AG08395 (cell line): ENCODE measurements around the gene MYPOP.

Source experiments
- DNase-seq: peaks from one replicate; pipeline ENCODE4 v3.0.0; 2012; ENCODE audit warnings: mixed read lengths, low spot score

The MYPOP gene, protein sequence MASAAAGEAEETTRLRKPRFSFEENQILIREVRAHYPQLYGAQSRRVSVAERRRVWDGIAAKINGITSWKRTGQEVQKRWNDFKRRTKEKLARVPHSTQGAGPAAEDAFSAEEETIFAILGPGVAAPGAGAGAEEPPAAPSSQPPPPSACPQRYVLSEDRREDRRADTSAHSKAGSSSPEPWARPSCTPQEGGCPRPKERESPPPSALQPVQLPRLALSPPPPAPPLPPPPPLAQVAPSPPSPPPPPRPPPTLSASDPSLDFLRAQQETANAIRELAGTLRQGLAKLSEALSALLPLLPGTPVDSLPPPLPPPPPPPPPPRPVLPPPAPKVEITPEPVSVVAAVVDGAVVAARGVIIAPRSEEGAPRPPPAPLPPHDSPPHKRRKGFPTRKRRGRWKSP

GRCh38 chr19:45901912-45902650 lies at the start of gene MYPOP:
Gene MYPOP, minus strand, starts transcription at chr19:45902613. Its CDS starts 840 bp downstream, at chr19:45901773.
- DNase-seq: no peak

GRCh38 chr19:45947926-45948325 lies 45.5 kb upstream of the MYPOP start:
- peak; percentile 42 for DNase-seq

DNA sequence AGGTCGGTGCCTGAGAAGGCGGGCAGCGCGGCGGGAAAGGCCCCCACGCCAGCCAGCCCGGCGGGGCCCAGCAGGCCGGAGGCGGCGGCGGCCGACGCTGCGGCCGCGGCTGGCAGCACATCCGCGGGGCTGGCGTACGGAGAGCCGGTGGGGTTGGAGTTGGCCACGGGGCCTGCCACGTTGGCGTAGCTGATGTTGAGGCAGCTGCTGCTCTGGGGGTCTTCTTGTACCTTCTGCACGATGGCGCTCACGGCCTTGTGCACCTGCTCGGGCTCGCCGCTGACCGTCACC lies 38.0 kb upstream of the MYPOP start:
- no peak for DNase-seq

DNA sequence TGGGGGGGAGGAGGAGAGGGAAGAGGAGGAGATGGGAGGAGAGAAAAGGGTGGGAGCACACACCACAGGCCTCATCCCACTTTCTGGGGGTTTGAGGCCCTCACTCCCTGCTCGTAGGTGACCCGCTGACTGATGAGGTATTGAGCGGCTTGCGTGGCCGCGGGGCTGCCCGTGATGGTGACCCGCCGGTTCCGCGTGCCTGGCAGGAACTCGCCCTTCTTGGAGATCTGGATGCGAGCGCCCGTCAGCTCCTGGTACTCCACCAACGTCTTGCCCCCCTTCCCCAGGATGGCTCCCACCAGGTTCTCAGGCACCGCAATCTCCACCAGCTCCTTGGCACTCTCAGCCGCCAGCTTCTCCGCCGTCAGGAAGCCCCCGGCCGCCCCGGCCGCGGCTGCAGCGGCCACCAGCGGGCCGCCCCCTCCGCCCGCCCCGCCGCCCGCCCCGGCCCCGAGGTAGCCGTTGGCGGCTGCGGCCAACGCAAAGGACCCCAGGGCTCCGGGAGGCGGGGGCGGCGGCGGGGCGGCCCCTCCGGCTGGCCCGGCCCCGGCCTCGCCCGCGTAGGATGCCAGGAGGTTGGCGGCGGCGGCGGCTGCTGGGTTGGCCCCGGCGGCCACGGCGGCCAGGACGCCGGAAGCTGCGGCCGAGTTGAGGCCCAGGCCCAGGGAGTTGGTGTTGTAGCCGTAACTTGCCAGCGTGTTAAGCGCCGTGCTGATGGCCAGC lies 37.5 kb upstream of the MYPOP start:
- no peak for DNase-seq

DNA sequence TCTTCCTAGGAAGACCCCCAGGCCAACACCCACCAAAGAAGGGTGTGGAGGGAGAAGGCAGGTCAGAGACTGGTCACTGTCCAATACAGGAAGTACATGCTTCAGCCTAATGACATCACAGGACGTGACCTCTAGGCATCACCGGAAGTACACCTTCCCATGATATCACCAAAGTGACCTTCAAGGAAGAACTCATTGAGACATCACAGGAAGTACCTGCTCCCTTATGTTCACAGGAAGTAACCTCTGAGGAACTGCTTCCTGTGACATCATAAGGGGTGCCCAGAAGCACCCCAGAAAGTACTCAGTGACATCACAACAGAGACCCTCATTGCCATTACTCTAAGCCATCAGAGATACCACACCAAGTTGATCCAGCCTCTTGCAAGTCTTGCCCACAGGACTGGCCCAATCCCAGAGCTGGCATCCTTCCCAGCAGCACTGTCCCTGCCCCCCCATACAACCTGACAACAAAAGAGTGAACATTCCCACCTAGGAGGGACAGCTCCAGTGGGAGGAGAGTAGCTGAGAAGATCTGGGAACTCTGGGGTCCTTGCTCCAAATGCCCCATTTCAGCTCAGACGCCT lies 36.4 kb upstream of the MYPOP start:
- DNase-seq: no peak

GRCh38 chr19:45935267-45935666 lies 32.9 kb upstream of the MYPOP start:
- no peak for DNase-seq

- no peak for DNase-seq
These were observed 32.3 kb upstream of the MYPOP start for GRCh38 chr19:45934551-45935230.

DNA sequence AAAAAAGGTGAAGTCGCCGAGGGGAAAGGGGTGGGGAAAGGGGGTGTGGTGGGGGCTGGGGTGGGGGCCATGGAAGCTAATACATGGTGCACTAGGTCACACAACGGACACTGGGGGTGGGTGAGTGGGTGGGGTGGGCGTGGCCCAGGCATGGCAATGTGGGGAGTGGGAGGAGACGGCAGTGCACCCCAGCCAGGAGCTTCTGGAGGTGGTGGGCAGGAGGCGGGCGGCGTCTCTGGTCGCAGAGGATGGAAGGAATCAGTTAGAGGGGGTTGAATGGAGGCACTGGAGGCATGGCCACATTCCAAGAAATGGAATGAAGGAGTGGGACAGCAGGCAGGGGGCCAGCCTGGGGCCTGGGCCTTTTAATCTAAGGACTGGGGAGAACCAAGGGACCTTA lies 31.3 kb upstream of the MYPOP start:
- DNase-seq: no peak

DNA sequence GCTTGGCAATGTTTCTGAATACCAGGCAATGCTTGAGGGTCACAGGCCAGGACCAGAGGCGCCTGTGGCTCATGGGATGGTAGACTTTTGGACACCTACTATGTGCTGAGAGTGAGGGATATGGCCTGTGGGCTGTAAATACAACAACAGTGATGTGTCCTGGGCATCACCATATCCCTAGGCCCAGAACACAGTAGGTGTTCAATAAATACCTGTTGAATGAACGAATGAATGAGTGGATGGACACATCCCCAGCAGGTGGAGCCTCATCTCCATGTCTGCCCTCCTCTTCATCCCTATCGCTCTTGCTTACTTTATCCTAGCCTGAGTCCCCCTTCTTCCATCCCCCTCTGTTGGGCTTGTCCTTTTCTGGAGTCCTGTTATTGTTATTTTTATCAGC lies 28.6 kb upstream of the MYPOP start:
- DNase-seq: no peak

DNA sequence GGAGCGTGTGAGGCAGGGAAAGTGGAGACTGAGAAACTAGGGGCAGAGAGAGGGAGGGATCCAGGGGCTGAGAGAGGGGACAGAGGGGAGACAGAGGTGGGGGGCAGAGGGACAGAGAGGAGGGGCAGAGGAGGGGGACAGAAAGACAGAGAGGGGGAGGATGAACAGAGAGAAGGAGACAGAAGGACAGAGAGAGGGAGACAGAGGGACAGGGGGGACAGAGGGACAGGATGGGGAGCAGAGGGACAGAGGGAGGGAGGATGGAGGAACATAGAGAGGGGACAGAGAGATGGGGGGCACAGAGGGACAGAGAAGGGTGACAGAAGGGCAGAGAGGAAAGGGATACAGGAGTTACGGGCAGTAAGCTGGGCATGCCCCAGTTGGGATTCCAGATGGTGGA lies 26.8 kb upstream of the MYPOP start:
- DNase-seq: no peak

DNA sequence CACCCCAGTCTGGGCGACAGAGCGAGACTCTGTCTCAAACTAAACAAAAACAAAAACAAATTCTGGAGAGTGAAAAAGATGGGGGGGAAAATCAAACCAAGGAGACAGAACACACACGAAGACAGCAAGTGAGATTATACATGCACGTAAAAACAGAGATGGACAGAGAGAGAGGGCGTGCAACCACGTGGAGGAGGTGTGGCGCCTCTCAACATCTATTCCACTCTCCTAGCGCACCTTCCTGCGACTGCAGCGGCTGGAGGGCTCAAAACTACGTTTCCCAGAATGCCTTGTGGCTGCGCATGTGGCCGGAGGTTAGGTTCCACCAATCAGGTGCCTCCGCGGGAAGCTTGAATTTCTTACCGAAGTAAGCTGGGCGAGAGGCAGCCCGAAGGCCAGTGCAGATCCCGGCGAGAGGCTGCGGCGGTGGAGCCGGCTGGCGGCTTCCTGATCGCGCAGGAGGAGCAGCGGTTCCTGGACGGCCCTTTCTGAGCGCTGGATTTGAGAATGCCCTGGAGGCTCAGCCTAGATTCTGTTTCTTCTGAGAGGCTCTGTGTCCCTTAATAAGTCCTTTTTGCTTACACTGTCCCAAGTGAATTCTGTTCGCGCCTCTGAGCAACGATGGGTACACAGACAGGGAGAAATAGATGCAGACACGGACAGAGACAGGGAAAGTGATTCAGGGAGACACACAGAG lies 25.3 kb upstream of the MYPOP start:
- peak; percentile 100 for DNase-seq

GRCh38 chr19:45924891-45925447 lies 22.6 kb upstream of the MYPOP start:
- DNase-seq: no peak

DNA sequence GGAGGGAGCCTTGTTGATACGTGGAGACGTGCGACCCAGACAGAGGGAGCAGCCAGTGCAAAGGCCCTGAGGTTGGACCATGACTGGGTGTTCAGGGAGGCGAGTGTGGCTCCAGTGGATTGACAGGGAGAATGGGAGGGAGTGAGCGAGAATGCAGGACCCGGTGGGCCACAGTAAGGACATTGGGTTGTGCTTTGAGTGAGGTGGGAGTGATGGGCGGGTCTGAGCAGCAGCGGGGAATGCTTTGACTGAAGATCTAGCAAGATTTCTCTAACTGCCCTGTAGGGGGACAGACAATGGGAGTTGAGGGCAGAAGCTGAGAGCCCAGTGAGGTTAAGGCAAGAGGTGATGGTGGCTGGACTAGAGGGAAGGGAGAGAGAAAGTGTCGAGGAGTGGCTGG lies 19.9 kb upstream of the MYPOP start:
- no peak for DNase-seq

GRCh38 chr19:45920458-45920857 lies 18.0 kb upstream of the MYPOP start:
- no peak for DNase-seq

- DNase-seq: no peak
These were observed 17.3 kb upstream of the MYPOP start for GRCh38 chr19:45919678-45920077.

GRCh38 chr19:45918721-45919120 lies 16.3 kb upstream of the MYPOP start:
- DNase-seq: no peak

DNA sequence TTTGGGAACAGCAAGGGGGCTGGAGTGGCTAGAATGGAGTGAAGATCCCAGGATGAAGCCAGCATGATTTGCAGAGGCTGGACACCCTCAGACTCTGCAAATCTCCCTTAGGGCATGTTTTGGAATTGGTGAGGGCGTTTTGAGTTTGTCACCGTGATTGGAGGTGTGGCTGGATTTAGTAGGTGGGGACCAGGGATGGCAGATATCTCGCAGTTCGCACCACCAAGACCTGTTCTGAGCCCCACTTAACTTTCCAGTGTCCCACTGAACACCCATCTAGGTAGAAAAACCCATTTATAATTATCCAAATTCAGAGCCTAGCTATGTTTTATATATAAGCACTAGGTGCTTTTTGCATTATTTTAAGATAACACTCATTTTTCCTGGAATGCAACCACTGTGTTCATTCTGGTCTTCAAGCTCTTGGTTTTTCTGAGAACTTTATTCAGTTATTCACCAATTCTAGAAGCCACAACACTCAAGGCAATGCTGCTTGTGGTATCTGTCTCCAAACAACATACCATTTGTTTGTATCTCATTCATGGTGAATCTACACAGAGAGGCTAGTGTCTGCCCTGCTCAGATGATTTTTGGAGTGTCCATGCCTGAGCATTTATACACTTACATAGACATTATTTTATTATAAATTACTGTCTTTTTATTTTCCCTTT lies 15.1 kb upstream of the MYPOP start:
- DNase-seq: no peak

DNA sequence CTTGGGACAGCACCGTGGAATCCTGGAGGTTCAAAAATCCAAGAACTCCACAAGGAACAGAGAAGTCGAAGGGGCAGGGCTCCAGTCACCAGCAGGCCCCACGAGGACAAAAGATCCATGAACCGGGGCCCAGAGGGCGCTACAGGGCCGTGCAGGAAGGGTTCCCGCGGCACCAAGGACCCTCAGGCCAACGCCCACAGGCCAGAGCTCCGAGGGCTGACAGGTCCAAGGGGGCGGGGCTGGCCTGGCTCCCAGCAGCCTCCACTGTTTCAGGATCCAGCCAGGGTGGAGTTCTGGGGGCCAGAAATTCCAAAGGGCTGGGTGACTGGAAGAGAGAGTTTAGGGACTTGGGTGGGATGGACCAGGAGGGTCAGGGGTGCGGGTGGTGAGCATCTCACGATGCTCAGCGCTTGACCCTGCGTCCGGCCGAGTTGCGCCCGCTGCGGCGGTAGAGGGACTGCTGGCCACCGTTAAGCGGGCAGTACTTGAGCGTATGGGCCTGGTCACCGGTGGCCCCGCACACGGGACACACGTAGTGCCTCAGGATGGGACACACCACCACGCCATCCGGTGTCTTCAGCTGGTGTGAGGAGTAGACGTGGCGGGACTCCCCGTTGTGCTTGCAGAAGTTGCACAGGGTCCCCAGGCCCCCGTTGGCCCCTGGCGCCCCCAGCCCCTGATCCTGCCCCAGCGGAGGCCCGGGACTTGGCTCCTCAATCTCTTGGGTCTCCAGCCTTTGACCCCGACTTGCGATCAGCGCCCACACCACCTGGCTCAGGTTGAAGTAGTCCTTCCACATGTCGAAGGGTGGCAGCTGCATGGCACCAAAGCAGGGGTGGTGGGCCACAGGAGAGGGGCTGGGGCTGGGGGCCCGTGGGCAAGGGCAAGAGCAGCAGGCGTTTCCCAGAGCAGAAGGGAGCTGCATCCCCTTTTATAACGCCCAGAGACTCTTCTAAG lies 11.7 kb upstream of the MYPOP start, which contains the start of gene NANOS2:
TSS of gene NANOS2 (minus strand) at position 905 of the 957 bp plus-strand sequence. CDS start at position 820, 85 bp downstream.
- no peak for DNase-seq

DNA sequence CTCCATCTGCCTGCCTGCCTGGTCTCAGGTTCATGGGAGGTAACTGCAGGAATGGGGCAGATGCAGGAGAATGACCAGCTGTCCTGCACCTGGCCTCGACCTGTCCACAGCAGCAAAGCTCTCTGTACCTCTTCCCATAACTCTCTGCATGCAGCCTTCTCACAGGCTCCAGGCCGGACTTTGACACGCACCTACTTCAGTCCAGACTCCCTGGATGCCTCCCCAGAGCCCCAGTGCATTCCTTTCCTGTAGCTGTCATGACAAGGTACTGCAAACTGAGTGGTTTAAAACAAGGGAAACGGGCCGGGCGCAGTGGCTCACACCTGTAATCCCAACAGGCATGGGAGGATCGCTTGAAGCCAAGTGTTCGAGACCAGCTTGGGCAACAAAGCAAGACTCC lies 8.9 kb upstream of the MYPOP start:
- no peak for DNase-seq
